Stimulated activated naive CD8-positive, alpha-beta T cell treated with anti-CD3 and anti-CD28 coated beads, Interleukin-15, Interleukin-2, amounts not matched to agents 100 U/mL and 50 U/mL, for 24 hours (primary cell): Measurements from ENCODE around the gene PCDHGA8.
"Not testable (repeated sequence)": the region's sequence is repeated elsewhere in the genome, so short reads cannot be mapped to it uniquely, and the experiment has no call there.

ENCODE experiments used
- ATAC-seq: fragments of 150-1000 bp; cut with Tn5 transposase; one replicate; pipeline ENCODE4 v1.10.0; 2021
- DNase-seq: peaks from one replicate; pipeline ENCODE4 v3.0.0; 2021

Gene PCDHGA8

DNA sequence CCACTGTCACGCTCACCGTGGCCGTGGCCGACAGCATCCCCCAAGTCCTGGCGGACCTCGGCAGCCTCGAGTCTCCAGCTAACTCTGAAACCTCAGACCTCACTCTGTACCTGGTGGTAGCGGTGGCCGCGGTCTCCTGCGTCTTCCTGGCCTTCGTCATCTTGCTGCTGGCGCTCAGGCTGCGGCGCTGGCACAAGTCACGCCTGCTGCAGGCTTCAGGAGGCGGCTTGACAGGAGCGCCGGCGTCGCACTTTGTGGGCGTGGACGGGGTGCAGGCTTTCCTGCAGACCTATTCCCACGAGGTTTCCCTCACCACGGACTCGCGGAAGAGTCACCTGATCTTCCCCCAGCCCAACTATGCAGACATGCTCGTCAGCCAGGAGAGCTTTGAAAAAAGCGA is 40.3 kb downstream of the PCDHGA8 start:
- ATAC-seq: not testable (repeated sequence)

DNA sequence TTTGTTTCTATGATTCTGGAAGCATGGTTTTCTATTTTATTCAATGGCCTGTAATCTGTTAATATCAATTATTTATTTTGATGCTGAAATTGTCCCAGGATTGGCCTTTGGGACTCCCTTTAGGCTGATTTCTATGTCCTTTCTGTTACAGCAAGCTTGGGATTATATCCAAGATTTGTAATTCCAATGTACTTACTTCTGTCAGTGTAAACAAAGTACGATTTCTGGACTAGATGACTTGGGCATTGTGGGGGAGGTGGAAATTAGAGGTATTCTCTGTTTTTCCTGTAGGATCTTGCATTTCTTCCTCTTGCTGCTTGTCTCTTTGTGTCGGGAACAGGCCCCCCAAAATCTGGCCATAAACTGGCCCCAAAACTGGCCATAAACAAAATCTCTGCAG is 41.6 kb downstream of the PCDHGA8 start:
- no peak for DNase-seq
- no peak for ATAC-seq

More for the DNA sequence above, 40.3 kb downstream of the PCDHGA8 start:
- DNase-seq: not testable (repeated sequence)

DNA sequence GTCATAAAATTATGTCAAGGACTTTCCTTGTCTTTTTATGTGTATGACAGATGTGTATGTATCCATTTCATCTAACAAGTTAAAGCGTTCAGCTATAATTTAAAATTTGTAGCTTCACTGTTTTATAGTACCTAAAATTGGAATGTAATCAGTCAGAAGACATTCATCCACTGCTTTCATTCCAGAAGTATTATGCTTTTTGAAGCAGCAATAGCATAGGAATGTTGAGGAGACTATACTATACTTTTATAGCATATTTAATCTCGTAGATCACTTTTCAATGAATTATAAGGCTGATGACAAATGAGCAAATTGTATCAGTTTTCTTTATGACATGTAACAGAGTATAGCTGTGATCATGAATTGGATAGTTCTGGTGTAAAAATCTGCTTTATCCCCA is 44.8 kb downstream of the PCDHGA8 start:
- no peak for DNase-seq
- no peak for ATAC-seq

DNA sequence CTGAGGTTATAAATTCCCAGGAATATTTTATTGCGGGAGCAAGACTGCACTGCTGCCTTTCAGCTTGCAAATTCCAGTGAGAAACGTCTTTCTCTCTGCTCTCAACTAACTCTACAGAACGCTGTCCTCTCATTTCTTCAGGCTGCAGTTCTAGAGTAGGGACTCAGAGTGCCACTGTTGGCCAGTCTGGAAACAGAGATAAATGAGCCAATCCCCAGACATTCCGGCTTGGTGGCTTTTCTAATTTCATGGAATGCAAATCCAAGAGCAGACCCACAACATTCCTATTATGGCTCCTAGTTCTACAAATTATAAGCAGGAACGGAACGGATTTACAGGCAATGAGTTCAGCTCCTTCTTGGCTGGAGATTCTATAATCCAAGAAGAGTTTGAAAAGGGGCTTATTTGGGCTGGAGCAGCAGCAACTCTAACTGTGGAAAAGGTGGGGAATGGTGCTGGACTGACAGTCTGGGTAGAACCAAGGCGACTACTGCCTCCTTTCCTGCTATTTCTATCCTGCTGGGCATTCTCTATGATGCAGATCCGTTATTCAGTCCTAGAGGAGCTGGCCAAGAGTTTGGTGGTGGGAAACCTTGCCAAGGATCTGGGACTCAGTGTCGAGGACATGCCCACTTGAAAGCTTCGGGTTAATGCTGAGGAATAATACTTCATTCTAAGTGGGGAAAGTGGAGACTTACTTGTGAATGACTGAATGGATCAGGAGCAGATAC is 47.1 kb downstream of the PCDHGA8 start:
- DNase-seq (no peak), ATAC-seq (no peak)

DNA sequence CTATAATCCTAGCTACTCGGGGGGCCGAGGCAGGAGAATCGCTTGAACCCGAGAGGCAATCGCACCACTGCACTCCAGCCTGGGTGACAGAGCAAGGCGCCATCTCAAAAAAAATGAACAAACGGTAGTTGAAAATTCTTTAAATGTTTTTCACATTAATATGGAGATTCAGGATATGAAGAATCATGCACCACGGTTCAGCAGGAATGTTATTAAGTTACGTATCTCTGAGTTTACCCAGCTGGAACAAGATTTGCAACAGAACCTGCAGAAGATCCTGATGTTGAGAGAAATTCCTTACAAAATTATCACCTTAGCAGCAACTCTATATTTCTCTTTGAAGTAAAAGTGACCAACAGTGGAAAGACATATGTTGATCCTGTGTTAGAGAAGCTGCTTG is 47.9 kb downstream of the PCDHGA8 start:
- ATAC-seq: no peak
- no peak for DNase-seq

DNA sequence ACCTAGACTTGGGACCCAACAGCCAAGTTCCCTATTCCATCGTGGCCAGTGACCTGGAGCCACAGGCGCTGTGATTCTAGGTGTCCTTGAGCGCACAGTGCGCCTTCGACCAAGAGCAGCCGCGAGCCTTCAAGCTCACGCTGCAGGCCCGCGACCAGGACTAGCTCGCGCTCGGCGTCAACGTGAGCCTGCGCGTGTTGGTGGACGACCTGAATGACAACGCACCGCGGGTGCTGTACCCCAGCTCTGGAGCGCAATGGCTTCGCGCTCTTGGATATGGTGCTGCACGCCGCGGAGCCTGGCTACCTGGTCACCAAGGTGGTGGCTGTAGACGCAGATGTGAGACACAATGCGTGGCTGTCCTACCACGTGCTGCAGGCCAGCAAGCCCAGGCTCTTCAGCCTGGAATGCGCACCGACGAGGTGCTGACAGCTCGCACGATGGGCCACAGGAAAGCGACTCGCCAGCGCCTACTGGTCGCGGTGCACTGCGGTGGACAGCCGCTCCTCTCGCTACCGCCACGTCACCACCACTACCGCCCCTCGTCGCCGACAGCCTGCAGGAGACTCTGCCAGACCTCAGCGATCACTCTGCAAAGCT is 49.2 kb downstream of the PCDHGA8 start:
- ATAC-seq: no peak

More for the DNA sequence above, 49.2 kb downstream of the PCDHGA8 start:
- DNase-seq: no peak
